NCI-H510A (cell line): ENCODE data around the gene HOTAIR.
A peak's percentile ranks its signal among the peaks of the same experiment; 100 is the strongest.

Source experiments
- DNase-seq: peaks from one replicate; lab custom pipeline; 2025; lab: John Stamatoyannopoulos, UW

Gene HOTAIR

DNA sequence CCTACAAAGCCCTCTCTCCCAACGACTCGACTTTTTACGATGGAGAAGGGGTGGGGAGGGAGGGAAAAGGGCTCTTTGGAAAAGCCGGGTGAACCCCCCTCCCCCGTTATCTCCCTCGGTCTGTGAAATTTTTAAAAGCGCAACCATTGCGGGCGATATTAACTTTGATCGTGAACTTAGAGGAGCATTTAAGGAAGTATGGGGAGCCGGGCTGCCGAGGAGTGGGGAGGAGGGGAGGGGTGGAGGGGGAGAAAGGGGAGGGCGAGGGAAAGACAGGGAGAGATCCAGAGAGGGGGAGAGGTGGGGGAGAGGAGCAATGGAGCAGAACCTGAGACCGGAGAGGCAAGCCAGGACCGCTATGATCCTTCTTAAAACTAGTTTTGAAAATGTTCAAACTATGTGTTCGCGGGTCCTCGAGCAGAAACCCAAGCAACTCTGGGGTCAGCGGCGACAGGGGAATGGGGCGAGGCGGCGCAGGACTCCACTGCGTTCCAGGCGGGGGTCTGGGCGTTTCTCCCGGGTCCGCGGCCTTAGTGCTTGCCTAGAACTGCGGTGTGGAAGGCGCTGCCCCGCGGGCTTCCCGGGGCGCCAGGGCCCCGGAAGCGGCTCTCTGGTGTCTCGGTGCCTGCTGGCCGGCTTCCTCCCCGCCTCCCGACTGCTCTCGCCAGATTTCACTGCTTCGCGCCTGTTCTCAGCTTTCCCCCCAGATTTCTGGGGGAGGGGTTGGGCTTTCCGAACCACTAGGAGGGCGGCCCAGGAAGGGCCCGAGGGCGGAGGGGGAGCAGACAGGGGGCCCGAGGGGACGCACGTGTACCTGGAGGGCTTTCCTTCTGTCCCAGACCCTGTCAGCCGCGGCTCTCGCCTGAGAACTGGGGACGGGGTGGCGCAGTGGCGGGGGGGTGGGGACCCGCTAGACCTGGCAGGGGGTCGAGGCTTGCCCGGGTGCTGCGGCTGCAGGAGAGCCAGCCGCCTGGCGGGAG is at the start of gene HOTAIR:
Gene HOTAIR (minus strand): TSS at position 871 of the 980 bp plus-strand sequence.
- DNase-seq = no peak

DNA sequence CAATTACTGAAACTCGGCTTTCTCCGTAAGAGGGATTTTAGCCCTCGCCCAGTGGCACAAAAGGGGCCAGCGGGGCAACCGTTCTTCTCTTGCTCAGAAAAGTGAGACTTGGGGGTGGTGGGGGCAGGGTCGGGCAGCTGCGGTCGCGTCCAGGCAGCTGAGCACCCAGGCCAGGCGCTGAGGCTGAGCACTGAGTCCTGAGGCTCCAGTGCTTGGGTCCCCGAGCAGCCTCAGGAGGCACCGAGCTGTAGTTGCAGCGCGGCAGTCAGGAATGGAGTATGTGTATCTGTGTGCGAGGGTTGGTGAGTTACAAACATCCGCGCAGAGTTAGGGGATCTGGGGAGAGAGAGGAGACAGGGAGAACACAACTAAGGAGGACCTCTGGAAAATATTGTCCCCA is 49.4 kb upstream of the HOTAIR start:
- DNase-seq = no peak

DNA sequence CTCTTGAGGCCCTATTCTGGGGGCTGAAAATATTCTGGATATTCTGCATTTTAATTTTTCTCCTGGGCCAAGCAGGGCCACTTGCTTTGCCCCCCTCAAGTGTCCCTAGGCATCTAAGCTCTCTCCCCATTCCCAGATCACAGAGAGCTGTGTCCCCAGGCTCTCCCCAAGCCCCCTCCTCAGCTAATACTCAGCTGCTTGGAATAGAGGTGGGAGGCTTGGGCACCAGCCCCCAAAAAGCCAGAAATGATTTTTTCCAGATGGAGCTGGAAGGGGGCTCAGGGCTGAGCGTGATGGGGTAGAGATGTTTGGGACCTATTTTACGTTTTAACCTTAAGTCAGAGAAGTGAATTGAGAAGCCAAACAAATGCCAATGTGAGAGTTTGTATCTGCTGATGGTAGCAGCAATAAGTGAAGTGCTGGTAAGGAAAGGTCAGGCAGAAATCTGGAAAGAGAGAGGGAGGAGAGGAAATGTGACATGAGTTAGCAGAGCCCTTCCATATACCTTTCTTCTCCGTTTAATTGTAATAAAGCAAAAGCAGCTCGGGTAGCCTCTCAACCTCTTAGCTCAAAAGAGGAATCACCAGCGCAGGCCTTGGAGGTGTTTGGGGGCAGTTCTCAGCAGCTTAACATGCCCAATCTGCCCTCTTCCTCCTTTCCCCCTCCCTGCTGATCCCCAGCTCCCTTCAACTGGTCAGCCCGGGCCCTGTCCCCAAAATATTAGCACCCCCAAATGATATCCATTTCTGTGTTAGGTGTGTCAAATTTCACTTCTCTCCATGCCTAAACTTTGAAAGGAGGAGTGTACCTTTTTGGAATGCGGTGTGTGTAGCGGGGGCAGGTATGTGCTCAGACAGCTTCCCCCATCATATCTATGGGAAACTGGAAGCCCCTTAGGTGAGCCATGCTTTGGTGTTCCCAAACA is 48.5 kb upstream of the HOTAIR start:
- DNase-seq = no peak

DNA sequence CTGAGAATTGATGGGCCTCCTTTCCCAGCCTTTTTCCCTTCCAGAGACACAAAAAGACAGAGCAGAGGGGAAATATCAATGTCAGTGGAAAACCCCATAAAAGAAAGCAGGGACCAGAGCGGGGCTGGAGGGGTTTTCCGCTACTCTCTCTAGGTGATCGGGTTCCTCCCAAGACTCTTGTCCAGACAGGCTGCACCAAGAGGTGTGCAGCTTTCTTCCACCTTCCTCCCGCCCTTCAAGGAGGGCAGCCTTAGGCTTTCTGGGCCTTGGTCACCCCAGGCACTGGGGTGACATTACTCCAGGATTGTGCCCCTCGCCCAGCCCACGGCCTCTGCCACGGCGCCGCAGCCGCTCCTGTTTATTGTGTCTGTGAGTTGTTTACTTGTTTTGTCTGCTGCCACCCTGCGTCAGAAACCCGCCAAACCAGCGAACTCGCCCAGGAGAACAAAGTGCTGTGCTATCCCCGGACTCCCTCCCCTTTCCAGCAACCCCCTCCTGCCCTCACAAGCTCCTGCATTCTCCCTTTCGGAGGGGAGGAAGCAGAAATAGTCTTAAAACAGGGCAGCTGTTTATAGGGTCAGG is 46.8 kb upstream of the HOTAIR start:
- peak; percentile 24 for DNase-seq

DNA sequence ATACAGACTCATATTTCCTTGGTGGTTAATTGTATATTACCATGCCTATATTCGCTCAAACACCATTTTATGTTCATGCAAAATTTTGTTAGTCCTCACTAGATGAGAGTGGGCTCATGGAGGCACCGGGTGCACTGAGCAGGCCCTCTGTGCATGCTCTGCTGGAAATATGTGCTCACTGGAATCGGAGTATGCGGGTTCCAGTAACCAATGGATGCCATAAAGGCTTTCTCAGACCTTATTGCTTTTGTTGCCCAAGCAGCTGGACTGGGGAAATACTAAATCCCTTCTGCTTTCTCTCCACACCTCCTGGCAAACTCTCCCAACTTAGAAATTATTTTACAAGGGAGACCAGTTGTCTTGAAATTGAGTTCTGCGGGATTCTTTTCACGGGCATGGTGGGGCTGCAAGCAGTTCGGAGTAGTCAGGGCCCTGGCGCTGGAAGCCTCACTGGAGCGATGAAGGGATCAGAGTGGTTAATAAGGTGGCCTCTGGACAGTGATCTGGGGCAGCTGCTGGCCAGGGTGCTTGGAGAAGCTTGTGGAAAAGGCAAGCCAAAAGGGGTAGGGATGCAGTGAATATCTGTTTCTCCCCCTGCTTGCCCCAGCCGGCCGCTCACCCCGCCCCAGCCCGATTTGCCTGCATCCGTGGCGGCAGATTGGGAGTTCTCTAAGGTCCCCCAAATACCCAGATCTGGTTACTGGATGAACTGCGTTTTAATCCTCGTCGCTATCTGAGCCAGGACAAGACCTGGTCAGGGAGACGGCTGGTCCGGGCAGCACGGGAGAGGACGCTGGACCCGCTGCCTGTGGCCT is 46.0 kb upstream of the HOTAIR start:
- no peak for DNase-seq

DNA sequence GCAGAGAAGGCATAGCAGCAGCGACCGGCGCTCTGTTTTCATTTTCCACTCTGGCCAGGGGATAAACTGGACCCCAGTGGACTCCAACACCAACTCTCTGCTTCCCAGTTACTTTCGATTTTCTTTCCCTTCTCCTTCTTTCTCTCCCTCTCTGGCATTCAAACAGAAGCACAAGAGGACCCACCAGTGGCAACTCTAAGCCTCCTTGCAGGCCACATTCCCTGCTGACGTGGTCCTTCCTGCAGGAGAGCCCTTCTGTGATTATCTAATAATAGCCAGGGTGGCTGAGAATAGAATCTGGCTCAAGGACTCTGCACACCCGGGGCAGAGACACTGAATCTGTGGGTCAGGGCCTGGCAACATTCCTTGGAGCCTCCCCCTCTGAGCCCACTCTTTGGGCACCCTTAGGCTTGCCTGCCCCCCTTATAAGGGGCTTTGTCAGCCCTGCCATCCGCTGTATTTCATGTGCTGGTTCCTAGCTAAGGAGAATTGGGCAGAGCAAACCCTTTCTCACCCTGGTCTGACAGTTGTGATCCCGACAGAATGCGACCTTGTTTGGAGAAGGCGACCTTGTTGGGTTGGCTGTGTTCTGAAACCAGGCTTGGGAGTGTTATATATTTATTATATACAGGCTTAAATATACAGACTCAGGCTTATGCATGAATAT is 45.3 kb upstream of the HOTAIR start:
- DNase-seq = no peak

DNA sequence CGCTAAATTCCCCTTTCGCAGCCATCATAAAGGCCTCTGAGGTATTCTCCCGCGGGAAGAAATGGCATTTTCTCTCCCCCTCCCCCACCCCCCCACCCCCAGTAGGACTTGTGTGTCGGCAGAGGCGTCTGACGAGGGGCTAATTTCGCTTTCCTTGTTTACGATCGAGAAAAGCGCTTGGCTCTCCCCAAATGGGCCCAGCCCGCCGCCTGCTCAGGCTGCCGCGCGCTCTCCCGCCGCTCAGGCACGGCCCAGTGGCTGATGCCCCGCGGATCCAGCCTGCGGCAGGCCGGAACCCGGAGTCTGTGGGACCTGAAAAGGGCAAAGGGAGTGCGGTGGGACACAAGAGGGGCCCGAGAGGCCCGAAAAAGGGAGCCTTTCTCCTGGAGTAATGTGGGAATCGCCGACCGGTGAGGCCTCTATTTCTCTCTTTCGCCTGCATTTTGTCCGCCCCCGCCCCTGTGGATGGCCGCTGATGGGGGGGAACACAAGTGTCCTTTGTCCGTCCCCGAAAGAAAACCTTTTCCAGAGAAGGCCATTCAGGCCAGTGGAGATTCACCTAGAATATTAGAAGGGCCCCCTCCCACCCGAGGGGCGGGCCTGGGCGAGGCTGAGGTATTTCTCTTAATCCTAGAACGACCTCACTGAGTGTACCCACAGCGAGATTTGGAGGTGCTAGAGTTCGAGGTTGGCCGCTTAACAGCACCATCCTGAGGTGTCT is 44.5 kb upstream of the HOTAIR start:
- DNase-seq = no peak

DNA sequence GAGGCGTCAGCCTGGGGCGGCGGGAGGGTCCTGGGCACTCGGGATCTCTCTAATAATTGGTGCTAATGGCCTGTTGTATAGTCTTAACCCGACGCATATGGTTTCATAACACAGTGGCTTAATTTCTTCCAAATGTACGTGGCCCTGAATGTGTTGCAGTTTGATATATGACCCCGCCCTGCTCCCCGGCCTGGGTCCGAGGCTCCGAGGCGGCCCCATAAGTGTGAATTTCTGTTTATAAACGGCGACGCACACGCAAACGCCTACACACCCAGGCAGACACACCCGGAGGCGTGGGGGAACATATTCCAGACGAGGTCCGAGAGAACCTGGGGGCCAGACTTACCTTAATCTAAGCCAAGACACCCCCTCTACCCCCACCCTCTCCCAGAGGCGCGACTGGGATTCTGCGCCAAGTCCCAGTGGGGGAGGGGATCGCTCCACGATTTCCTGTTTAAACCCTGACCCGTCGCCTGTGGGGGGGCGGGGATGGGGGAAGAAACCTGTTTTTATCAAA is 43.8 kb upstream of the HOTAIR start:
- no peak for DNase-seq

DNA sequence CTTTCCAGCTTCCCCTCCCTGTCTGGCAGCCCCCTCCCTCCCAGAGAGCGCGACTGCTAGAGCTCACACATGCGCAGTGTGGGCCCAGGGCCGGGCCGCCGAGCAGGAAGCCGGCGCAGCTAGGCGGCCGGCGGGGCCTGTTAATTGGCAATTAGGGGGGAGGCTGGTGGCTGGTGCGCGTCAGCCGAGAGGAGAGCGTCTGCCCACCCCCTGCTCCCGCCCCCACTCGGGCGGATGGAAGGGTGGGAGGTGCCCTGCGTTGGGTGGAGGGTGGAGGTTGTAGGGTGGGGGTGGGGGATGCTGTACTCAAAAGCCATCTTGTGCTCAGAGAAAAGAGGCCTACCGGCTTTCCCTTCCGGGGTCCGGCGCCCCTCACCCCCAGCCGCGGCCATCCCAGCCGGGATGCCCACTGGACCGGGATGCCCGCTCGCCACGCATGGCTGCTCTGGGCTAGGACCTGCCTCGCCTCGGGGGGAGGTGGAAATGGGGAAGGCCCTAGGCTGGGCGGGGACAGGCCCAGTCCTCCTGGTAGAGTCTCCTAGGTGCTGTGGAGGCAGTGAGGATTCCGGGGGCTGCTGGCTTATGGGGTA is 43.2 kb upstream of the HOTAIR start:
- DNase-seq = peak; percentile 88

DNA sequence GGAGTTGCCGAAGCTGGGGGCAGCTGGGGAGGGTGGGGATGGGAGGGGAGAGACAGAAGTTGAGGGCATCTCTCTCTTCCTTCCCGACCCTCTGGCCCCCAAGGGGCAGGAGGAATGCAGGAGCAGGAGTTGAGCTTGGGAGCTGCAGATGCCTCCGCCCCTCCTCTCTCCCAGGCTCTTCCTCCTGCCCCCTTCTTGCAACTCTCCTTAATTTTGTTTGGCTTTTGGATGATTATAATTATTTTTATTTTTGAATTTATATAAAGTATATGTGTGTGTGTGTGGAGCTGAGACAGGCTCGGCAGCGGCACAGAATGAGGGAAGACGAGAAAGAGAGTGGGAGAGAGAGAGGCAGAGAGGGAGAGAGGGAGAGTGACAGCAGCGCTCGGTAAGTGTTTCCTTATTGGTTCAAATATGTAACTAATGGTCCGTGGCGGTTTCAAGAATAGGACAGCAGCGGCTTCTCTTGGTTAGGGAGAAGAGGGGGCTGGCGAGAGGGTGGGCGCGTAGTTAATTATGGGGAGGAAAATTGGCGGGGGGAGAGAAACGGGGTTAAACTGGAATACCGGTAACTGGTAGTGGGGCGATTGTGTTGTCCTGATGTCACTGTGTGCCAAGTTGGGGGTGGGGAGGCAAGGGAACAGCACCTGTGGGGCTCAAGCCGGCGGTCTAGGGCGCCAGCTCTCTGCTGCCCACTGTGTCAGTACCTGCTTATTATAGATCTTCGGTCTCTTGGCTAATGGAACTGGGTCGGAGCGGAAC is 42.5 kb upstream of the HOTAIR start:
- peak; percentile 52 for DNase-seq

DNA sequence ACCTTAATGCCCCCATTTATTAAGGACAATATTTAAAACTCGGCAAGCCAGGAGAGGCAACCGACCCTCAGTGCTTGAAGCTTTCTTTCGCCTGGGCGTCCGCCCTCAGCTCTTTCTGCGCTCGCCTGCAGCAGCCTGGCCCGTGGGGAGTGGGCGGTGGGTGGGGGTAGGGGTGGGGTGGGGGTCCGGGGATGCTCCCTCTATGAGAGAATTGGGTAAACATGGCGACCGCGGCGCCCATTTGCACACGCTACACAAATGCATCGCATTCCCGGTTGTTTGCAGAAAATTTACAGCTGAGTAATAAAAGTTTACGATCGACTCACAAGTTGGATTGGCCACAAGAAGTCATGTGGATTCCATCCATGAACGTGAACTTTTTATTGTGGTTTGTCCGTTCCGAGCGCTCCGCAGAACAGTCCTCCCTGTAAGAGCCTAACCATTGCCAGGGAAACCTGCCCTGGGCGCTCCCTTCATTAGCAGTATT is 41.8 kb upstream of the HOTAIR start:
- no peak for DNase-seq

DNA sequence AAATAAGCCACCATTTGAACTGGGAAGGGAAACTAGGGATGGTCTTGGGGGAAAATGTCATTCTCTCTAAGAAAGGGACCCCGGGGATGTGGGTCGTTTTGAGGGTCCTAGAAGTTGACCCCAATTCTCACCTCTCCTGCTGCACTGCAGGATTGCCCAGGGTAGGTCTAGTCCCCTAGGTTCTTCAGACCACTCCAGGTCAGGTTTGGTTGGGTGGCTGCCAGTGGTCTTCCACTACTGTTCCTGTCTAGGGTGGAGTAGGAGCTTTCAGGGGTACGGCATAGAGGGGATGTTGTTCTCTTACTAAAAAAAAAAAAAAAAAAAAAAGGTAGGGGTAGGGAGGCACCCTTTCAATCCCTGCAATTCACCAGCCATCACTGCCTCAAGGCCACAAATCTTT is 41.3 kb upstream of the HOTAIR start:
- no peak for DNase-seq

DNA sequence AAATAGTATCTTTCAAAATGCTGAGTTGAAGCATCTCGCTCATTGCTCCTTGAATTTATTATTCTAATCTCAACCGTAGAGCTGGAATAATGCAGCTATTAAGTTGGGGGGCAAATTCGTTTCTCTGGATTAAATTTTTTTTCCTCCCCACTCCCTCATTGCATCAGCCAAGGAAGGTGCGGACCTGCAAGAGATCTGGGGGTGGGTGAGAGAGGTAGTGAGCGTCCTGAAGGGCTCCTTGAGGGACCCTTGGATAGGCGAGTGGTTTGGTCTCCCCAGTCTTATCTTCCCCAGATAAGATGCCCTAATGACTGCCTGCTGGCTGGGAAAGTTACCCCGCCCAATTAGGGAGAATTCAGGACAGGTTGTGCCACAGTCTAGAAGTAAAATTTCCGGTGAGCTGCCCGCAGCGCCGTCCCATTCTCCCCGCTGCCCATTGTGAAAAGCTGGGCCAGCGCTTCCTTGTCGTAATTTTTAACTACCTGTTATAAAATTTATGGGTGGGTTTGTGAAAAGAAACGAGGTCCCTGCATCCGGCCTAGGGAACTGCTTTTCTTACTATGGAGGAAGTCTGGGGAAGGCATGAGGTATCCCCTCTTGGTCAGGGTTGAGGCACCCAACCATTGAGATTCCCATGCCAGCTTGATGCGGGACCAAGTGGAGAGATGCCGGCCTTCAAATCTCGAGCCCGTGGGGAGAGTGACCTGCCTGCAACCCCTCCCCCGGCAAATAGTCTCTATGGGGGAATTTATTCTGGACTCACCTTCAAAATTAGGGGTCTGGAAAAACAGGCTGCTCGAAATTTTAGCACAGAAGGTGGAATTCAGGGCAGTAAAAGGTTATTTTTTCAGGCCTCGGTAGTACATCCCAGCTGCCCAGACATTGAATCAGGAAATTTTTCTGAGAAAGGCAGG is 40.5 kb upstream of the HOTAIR start:
- DNase-seq = no peak

DNA sequence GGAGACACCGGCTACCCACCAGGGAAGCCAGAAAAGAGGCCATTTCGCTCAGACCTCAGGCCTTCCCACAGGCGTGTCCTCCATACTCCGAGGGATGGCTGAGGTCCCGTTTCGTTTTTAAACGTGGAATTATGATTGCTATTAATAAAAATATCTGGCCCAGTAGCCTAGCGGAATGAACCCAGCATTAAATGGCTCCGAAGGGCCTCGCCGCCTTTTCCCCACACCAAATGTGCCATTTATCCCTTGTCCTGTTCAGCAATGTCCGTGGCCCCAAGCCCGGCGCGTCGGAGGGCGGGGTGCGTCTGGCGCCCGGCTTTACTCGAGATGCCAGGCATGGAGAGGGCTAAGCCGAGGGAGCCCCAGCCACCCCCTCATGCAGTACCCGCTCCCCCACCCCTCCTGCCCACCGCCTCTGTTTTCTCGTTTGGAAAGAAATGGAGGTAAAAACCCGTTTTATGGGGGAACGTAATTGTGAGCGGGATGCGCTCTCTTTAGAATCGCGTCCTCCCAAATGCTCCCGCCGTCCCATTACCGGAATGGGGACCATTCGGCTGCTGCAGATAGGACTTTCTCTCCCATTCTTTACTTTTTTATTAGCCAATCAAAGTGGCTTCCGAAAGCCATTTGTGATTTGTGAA is 39.7 kb upstream of the HOTAIR start:
- no peak for DNase-seq

DNA sequence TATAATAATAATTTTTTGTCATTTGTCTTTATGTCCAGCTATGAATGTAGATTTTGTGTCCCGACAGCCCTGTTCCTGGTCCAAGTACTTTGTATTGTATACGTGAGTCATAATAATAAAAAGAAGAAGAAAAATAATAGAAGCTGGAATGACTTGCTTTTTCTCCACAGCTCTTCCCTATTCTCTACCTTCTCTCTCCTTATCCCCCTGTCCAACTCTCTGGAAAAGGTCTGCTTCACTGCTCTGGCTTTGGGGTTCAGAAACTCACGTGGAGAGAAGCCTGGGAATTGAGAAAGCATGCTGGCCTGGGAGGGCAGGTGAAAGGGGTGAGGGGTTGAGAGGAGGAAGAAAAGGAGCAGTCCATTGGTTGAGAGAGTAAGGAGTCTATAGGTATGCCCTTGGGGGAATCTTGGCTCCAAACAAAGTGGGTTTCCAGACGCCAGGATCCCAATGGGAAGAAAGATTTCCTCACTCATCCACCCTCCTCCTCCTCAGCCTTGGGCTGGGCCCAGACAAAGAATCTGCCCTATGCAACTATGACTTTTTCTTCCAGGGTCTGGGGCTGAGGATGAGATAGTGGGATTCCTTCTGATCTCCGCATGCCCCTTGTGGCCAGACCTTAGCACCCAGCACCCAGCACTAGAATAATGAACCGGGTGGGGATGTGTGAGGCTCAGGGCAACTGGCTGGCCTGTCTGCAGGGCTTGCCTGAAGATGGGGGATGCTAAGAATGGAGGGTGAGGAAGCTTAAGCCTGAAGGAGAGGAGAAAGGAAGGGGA is 38.1 kb upstream of the HOTAIR start:
- no peak for DNase-seq
